ENCODE data around the gene LAMA5. TPM values are rescaled to one million over a fixed set of nuclear protein-coding genes. Genes with fewer than 3 reads are reported as not detected.

Gene LAMA5
- polyA plus RNA-seq, 1 donor (not counting 4 experiments of a cell fraction or from before 2014, with no cell fraction given): 8.7 TPM

DNA sequence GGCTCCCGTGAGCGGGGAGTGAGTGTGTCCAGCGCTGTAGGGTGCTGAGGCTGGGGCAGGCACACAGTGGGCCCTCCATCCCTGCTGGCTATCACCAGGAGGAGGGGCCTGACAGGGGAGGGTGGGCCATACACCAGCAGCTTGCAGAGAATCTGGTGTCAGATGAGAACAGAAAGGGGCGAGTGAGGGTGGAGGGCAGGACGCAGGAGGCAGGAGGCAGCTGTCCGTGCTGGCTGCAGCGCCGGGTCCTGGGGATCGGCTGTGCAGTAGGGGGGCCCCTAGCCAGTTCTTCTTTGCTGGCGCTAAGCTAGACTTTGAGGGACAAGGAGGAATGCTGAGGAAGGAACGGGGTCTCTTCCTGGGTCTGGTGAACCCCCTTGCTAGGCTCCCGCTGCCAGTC is 41.5 kb upstream of the LAMA5 start:
- H3K27ac ChIP-seq (ENCODE audit: control insufficient read depth, insufficient read depth, low read length): no peak overlapping the region
- H3K79me2 ChIP-seq (ENCODE audit: control insufficient read depth, insufficient read depth, low read length): peaks cover 7% of the 10 kb centered on the region
- no peak for FAIRE-seq
- no peak overlapping the region for H2AFZ ChIP-seq (ENCODE audit: control insufficient read depth, low read length)
- H3K9me1 ChIP-seq (ENCODE audit: control insufficient read depth, extremely low read depth, insufficient read depth, low read length): no peaks in the 10 kb centered on the region
- H4K20me1 ChIP-seq (ENCODE audit: control insufficient read depth, extremely low read depth, insufficient read depth, low read length): no peaks in the 10 kb centered on the region
- H3K9ac ChIP-seq (ENCODE audit: control insufficient read depth, extremely low read depth, insufficient read depth, low read length): no peak overlapping the region
- H3K4me3 ChIP-seq (ENCODE audit: control insufficient read depth in 2 of 3, extremely low read depth in 1 of 3, insufficient read depth in 2 of 3, low read depth in 1 of 3, low read length in 3 of 3): no peak overlapping the region
- H3K9me3 ChIP-seq (ENCODE audit: control insufficient read depth, low read depth, low read length): no peaks in the 10 kb centered on the region
- DNase-seq (ENCODE audit: low read depth, low spot score): no peak
- H3K27me3 ChIP-seq (ENCODE audit: control insufficient read depth, extremely low read depth, insufficient read depth, low read length): no peaks in the 10 kb centered on the region
- H3K4me2 ChIP-seq (ENCODE audit: control insufficient read depth, extremely low read depth, insufficient read depth, low read depth, low read length): no peak overlapping the region
- TF ChIP-seq EZH2 (IDR thresholded peaks at IDR 0.05; ENCODE audit: low read length): no peak
- TF ChIP-seq, protein P1, sequence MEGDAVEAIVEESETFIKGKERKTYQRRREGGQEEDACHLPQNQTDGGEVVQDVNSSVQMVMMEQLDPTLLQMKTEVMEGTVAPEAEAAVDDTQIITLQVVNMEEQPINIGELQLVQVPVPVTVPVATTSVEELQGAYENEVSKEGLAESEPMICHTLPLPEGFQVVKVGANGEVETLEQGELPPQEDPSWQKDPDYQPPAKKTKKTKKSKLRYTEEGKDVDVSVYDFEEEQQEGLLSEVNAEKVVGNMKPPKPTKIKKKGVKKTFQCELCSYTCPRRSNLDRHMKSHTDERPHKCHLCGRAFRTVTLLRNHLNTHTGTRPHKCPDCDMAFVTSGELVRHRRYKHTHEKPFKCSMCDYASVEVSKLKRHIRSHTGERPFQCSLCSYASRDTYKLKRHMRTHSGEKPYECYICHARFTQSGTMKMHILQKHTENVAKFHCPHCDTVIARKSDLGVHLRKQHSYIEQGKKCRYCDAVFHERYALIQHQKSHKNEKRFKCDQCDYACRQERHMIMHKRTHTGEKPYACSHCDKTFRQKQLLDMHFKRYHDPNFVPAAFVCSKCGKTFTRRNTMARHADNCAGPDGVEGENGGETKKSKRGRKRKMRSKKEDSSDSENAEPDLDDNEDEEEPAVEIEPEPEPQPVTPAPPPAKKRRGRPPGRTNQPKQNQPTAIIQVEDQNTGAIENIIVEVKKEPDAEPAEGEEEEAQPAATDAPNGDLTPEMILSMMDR (optimal IDR thresholded peaks at IDR 0.05 in 1 of 3, IDR thresholded peaks at IDR 0.05 in 1 of 3, conservative IDR thresholded peaks at IDR 0.05 in 1 of 3; ENCODE audit: extremely low read depth in 1 of 3, insufficient read depth in 2 of 3, low read length in 3 of 3): no peak
- no peaks in the 10 kb centered on the region for H3K36me3 ChIP-seq (ENCODE audit: control insufficient read depth in 2 of 2, extremely low read depth in 1 of 2, insufficient read depth in 2 of 2, low read length in 2 of 2)
- dilution Hi-C loops (cut with MboI; ENCODE audit: extremely low pct_ligation_motif_present, low sequenced_read_pairs): no loop called here
- peaks cover 12% of the 10 kb centered on the region for H3K4me1 ChIP-seq (ENCODE audit: control insufficient read depth, extremely low read depth, insufficient read depth, low read length)

DNA sequence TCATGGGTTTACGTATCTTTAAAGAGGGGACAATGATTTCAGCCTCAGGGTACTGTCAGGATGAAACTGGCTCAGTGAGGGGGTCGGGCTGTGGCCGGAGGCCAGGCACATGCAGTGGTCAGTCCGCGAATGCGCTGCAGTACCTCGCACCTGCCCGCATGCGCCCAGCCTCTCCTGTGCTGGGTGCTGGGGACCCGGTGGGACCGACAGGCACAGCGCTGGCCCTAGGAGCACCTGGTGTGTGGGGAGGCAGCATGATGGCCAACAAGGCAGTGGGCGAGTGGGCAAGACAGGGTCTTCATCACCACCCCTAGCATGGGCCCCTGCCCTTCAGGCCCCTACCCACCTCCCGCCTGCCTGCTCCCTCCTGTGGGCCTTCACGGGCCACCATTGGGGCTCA is 40.9 kb upstream of the LAMA5 start:
- dilution Hi-C loops (cut with MboI; ENCODE audit: extremely low pct_ligation_motif_present, low sequenced_read_pairs): no loop called here
- no peak overlapping the region for H3K4me3 ChIP-seq (ENCODE audit: control insufficient read depth in 2 of 3, extremely low read depth in 1 of 3, insufficient read depth in 2 of 3, low read depth in 1 of 3, low read length in 3 of 3)
- H2AFZ ChIP-seq (ENCODE audit: control insufficient read depth, low read length): no peak overlapping the region
- peaks cover 12% of the 10 kb centered on the region for H3K4me1 ChIP-seq (ENCODE audit: control insufficient read depth, extremely low read depth, insufficient read depth, low read length)
- no peaks in the 10 kb centered on the region for H3K9me3 ChIP-seq (ENCODE audit: control insufficient read depth, low read depth, low read length)
- H3K9me1 ChIP-seq (ENCODE audit: control insufficient read depth, extremely low read depth, insufficient read depth, low read length): no peaks in the 10 kb centered on the region
- no peaks in the 10 kb centered on the region for H3K27me3 ChIP-seq (ENCODE audit: control insufficient read depth, extremely low read depth, insufficient read depth, low read length)
- no peaks in the 10 kb centered on the region for H4K20me1 ChIP-seq (ENCODE audit: control insufficient read depth, extremely low read depth, insufficient read depth, low read length)
- no peak overlapping the region for H3K27ac ChIP-seq (ENCODE audit: control insufficient read depth, insufficient read depth, low read length)
- H3K79me2 ChIP-seq (ENCODE audit: control insufficient read depth, insufficient read depth, low read length): peaks cover 7% of the 10 kb centered on the region
- H3K4me2 ChIP-seq (ENCODE audit: control insufficient read depth, extremely low read depth, insufficient read depth, low read depth, low read length): no peak overlapping the region
- H3K36me3 ChIP-seq (ENCODE audit: control insufficient read depth in 2 of 2, extremely low read depth in 1 of 2, insufficient read depth in 2 of 2, low read length in 2 of 2): no peaks in the 10 kb centered on the region
- TF ChIP-seq EZH2 (IDR thresholded peaks at IDR 0.05; ENCODE audit: low read length): no peak
- TF ChIP-seq, protein P1 (optimal IDR thresholded peaks at IDR 0.05 in 1 of 3, IDR thresholded peaks at IDR 0.05 in 1 of 3, conservative IDR thresholded peaks at IDR 0.05 in 1 of 3; ENCODE audit: extremely low read depth in 1 of 3, insufficient read depth in 2 of 3, low read length in 3 of 3): no peak
- DNase-seq (ENCODE audit: low read depth, low spot score) (no peak), FAIRE-seq (no peak)
- H3K9ac ChIP-seq (ENCODE audit: control insufficient read depth, extremely low read depth, insufficient read depth, low read length): no peak overlapping the region

Measured in keratinocyte (primary cell).